HG02943 (cell line): ENCODE results near the gene KIT.

ENCODE experiments used
- ATAC-seq: cut with Tn5 transposase; IDR thresholded peaks from one replicate; pipeline ENCODE4 v1.9.1; 2021; ENCODE audit warnings: mild to moderate bottlenecking, low read depth, moderate library complexity; ENCODE audit not compliant: unreplicated experiment

The KIT gene

GRCh38 chr4:54695788-54696187 is 38.0 kb downstream of the KIT start:
- no peak for ATAC-seq

- ATAC-seq: no peak
Measured at GRCh38 chr4:54696649-54697048, 38.9 kb downstream of the KIT start.

GRCh38 chr4:54700986-54701385 is 43.2 kb downstream of the KIT start:
- ATAC-seq: no peak

GRCh38 chr4:54703182-54703581 is 45.4 kb downstream of the KIT start:
- ATAC-seq: no peak

GRCh38 chr4:54707406-54707805 is 49.6 kb downstream of the KIT start:
- ATAC-seq: no peak

- no peak for ATAC-seq
Measured at GRCh38 chr4:54708339-54709279, 50.9 kb downstream of the KIT start.

GRCh38 chr4:54709400-54709799 is 51.6 kb downstream of the KIT start:
- no peak for ATAC-seq

GRCh38 chr4:54712206-54712605 is 54.4 kb downstream of the KIT start:
- no peak for ATAC-seq

GRCh38 chr4:54714631-54715030 is 56.9 kb downstream of the KIT start:
- ATAC-seq: no peak

GRCh38 chr4:54716478-54717065 is 58.8 kb downstream of the KIT start:
- ATAC-seq: no peak

GRCh38 chr4:54717694-54718093 is 59.9 kb downstream of the KIT start:
- no peak for ATAC-seq

GRCh38 chr4:54719378-54719777 is 61.6 kb downstream of the KIT start:
- no peak for ATAC-seq

GRCh38 chr4:54723220-54723619 is 65.5 kb downstream of the KIT start:
- ATAC-seq: no peak

- ATAC-seq: no peak
Measured at GRCh38 chr4:54723820-54724219, 66.1 kb downstream of the KIT start.

GRCh38 chr4:54726907-54727306 is 69.2 kb downstream of the KIT start:
- peak; percentile 29 for ATAC-seq

- ATAC-seq: peak; percentile 43
Measured at GRCh38 chr4:54727346-54727745, 69.6 kb downstream of the KIT start.

GRCh38 chr4:54728368-54728767 is 70.6 kb downstream of the KIT start:
- no peak for ATAC-seq

GRCh38 chr4:54729256-54729655 is 71.5 kb downstream of the KIT start:
- ATAC-seq: no peak

GRCh38 chr4:54730581-54730980 is 72.8 kb downstream of the KIT start:
- ATAC-seq: no peak

GRCh38 chr4:54731552-54731951 is 73.8 kb downstream of the KIT start:
- ATAC-seq: no peak

GRCh38 chr4:54731976-54732375 is 74.2 kb downstream of the KIT start:
- no peak for ATAC-seq

GRCh38 chr4:54737421-54737820 is 79.7 kb downstream of the KIT start:
- no peak for ATAC-seq
